Measurements from ENCODE around the gene TNFRSF13B. TPM values are rescaled to one million over a fixed set of nuclear protein-coding genes. Genes with fewer than 3 reads are reported as not detected.
"Not testable (repeated sequence)": the region's sequence is repeated elsewhere in the genome, so short reads cannot be mapped to it uniquely, and the experiment has no call there.

TNFRSF13B gene
- total RNA-seq, 1 experiment from 2014 or later: not detected

GRCh38 chr17:17004997-17005614, 33.2 kb upstream of the TNFRSF13B start:
- not testable (repeated sequence) for DNase-seq (ENCODE audit: low spot score)

- DNase-seq (ENCODE audit: low spot score): no peak
These were observed 32.5 kb upstream of the TNFRSF13B start for GRCh38 chr17:17004251-17004996.

- not testable (repeated sequence) for DNase-seq (ENCODE audit: low spot score)
These were observed 31.1 kb upstream of the TNFRSF13B start for GRCh38 chr17:17002731-17003715.

GRCh38 chr17:17001874-17002520, 30.1 kb upstream of the TNFRSF13B start:
- DNase-seq (ENCODE audit: low spot score): peak; percentile 51

DNA sequence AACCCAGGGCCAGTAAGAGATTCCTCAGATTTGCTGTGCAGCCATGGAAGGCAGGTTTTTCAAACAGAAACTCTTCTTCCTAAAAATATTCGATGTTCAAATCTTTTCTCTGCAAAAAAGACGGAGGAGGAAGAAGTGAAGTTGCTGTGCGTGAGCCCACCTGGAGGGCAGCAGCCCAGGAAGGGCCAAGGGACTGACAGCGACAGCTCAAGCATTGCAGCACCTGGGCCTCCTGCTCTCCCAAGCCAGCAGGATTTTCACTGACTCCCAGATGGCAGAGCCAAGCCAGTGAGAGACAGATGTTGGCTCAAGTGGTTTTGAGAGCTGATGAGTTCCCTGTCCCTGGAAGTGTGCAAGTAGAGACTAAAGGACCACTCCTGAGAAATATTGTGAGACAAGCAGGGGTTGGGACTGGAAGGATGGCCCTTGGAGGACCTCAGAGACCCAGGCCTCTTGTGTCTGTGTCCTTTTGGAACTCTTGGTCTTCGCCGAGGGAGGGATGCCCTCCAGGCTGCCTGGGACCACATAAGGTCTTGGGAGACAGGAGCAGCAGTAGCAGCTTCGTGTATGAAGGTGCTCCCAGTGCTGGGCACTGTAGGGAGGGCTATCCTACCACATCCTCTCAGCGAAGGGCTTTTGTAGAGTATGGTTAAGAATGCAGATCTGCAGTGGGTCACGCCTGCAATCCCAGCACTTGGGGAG, 29.3 kb upstream of the TNFRSF13B start:
- DNase-seq (ENCODE audit: low spot score): no peak

- no peak for DNase-seq (ENCODE audit: low spot score)
These were observed 28.2 kb upstream of the TNFRSF13B start for GRCh38 chr17:16999931-17000625.

DNA sequence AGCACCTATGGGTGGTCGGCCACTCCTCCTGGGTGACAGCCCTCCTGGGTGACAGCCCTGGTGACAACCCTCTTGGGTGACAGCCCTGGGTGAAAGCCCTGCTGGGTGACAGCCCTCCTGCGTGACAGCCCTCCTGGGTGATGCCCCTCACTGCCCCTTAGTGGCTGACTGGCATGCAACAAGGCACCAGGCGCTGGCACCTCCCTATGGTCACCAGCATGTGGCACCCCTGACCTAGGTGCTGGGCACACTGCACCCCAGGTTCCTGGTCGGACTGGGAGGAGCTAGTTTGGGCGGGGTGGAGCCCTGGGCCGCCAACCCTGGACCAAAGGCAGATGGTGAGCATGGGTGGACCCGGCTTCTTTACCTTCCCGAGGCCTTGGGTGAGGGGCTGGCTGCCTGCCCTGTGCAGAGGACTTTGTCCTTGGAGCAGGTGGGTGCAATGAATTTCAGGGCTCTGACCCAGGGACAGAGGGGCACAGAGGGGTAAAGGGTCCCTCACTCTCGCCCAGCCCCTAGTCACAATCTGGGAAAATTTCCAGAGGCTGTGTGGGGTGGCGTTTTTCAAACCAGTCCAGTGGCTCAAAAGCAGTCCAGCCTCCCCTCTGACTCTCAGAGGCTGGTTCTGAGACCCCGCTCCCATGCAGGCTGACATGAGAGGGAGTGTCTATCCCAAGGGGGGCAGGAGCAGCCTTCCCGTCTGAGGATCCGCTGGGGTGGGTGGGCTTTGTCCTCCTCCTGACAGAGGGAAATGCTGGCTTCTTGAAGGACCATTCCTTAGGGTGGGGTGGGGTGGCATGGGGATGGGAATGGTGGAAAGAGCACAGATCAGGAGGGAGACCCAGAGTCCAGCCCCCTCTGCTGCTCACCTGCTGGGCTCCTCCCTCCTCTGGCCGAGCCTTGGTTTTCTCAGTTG, 25.9 kb upstream of the TNFRSF13B start:
- no peak for DNase-seq (ENCODE audit: low spot score)

- not testable (repeated sequence) for DNase-seq (ENCODE audit: low spot score)
These were observed 24.8 kb upstream of the TNFRSF13B start for GRCh38 chr17:16996726-16997125.

- DNase-seq (ENCODE audit: low spot score): no peak
These were observed 24.0 kb upstream of the TNFRSF13B start for GRCh38 chr17:16995930-16996329.

DNA sequence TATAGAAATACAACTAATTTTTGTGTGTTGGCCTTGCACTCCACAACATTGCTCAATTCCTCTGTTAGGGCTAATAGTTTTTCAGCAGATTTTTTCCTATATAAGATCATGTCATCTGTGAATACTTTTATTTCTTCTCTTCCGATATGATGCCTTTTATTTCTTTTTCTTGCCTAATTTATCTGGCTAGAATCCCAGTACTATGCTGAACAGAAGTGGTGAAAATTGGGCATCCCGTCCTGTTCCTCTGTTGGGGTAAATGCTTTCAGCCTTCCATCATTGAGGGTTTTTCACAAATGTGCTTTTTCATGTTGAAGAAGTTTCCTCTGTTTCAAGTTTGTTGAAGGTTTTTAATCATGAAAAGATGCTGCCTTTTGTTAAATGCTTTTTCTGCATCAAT, 22.7 kb upstream of the TNFRSF13B start:
- no peak for DNase-seq (ENCODE audit: low spot score)

DNA sequence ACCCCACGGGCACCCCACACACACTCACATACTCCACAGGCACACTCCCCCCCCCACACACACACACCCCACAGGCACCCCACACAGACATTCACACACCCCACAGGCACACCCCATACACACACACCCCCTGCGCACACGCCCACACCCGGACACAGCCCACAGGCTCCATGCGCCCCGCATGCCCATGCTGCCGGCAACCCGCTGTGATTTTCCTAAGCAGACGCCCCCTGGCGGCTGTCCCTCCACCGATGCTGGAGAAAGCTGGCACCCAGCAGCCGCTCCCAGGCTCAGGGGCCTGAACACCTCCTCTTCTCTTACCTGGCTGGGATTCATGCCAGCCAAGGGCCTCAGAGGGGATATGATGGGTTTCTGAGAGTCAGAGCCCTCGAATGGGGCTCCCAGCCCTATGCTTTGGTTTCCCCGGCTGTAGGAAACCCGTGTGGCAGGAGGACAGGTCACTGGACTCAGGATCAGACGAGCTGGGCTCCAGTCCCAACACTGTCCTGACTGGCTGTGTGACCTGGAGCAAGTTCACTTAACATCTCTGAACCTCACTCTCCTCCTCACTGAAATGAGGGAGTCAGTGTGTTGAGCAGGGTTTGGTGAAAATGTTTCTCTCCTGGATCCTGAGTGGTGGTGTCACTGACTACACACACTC, 19.6 kb upstream of the TNFRSF13B start:
- DNase-seq (ENCODE audit: low spot score): peak; percentile 49

GRCh38 chr17:16989953-16990860, 18.3 kb upstream of the TNFRSF13B start:
- DNase-seq (ENCODE audit: low spot score): no peak

DNA sequence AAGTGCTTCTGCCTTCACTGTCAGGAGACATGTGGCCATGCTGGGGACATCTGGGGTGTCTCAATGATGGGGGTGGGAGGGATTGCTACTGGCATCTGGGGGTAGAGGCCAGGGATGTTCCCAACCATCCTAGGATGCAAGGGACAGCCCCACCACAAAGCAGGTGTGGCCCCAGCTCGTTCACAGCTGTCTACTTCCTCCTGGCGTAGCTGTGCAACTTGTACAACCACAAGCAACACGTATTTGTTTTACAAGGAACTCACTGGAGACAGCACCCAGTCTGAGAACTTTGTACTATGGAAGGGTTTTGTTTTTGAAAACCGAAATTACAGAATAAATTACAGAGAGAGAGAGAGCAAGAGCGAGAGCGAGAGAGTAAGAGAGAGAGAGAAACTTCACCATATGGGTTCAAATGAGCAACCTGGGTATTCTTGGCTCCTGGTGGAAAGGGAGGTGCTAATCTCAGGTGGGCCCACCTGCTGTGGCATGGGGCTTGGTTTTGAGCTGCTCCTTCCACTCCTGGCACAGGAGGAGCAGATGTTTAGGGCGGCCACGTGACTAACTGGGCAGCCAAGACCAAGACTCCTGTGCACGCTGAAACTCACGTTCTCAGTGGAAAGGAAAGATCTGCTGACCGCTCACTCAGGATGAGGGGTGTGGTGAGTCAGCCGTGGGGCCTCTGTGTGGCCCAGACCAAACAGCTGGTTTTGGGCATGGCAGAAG, 17.5 kb upstream of the TNFRSF13B start:
- DNase-seq (ENCODE audit: low spot score): no peak

- no peak for DNase-seq (ENCODE audit: low spot score)
These were observed 16.9 kb upstream of the TNFRSF13B start for GRCh38 chr17:16988749-16989229.

- DNase-seq (ENCODE audit: low spot score): peak; percentile 52
These were observed 16.1 kb upstream of the TNFRSF13B start for GRCh38 chr17:16987830-16988601.
